OCI-LY3 (cell line): ENCODE results near the gene SPARCL1.

Experiments used
- H2AFZ ChIP-seq: fragments of 200-600, 300-600 bp; shearing (Covaris generic); 2 replicates; pipeline ENCODE4 v1.6.0; 2014; ENCODE audit warnings: antibody characterized with exemption, low read depth, low read length
- H3K27ac ChIP-seq: fragments of 200-600, 300-600 bp; sonication (generic); 2 replicates; pipeline ENCODE4 v1.5.1; 2014; ENCODE audit warnings: mild to moderate bottlenecking, low read length, moderate library complexity, mixed read lengths
- H3K27me3 ChIP-seq: fragments of 200-600, 300-600 bp; sonication (generic); 2 replicates; pipeline ENCODE4 v1.6.1; 2014; ENCODE audit warnings: low read depth, low read length, mixed read lengths
- H3K36me3 ChIP-seq: fragments of 200-600, 300-600 bp; sonication (generic); replicated peaks from 2 replicates; pipeline ENCODE3; 2014; ENCODE audit warnings: low read depth, low read length, mixed read lengths
- H3K4me1 ChIP-seq: fragments of 300-600, 200-600 bp; sonication (generic); 2 replicates; pipeline ENCODE4 v1.6.1; 2014; ENCODE audit warnings: low read length, mixed read lengths
- H3K4me2 ChIP-seq: fragments of 200-600, 300-600 bp; sonication (generic); 2 replicates; pipeline ENCODE4 v1.6.1; 2014; ENCODE audit warnings: low read length, mixed read lengths
- H3K4me3 ChIP-seq: fragments of 300-600, 200-600 bp; sonication (generic); 2 replicates; pipeline ENCODE4 v1.5.1; 2014; ENCODE audit warnings: antibody characterized with exemption, mild to moderate bottlenecking, low read length, moderate library complexity
- H3K79me2 ChIP-seq: fragments of 300-600, 200-600 bp; shearing (Covaris generic); 2 replicates; pipeline ENCODE4 v1.6.1; 2014; ENCODE audit warnings: mild to moderate bottlenecking, low read length, mixed read lengths
- H3K9ac ChIP-seq: fragments of 300-600, 200-600 bp; shearing (Covaris generic); 2 replicates; pipeline ENCODE4 v1.6.0; 2014; ENCODE audit warnings: mild to moderate bottlenecking, low read length, moderate library complexity
- H3K9me3 ChIP-seq: fragments of 200-600, 300-600 bp; shearing (Covaris generic); 2 replicates; pipeline ENCODE4 v1.6.1; 2014; ENCODE audit warnings: low read length, mixed read lengths; ENCODE audit not compliant: insufficient read depth
- H4K20me1 ChIP-seq: fragments of 200-600, 300-600 bp; sonication (generic); 2 replicates; pipeline ENCODE4 v1.6.1; 2016; ENCODE audit warnings: low read length, mixed read lengths; ENCODE audit not compliant: insufficient read depth
- EZH2phosphoT487 ChIP-seq: fragments of 200-600 bp; shearing (Covaris generic); IDR thresholded peaks from 2 replicates; pipeline ENCODE4 v1.6.1; 2018; ENCODE audit warnings: antibody characterized with exemption, mixed run types, low read depth
- TF ChIP-seq, protein P1 (sequence below): fragments of 200-600, 300-600 bp; sonication (generic); IDR thresholded peaks from 2 replicates; pipeline ENCODE4 v1.5.1; 2014; ENCODE audit warnings: antibody characterized with exemption, low read length, low read depth

The SPARCL1 gene

DNA sequence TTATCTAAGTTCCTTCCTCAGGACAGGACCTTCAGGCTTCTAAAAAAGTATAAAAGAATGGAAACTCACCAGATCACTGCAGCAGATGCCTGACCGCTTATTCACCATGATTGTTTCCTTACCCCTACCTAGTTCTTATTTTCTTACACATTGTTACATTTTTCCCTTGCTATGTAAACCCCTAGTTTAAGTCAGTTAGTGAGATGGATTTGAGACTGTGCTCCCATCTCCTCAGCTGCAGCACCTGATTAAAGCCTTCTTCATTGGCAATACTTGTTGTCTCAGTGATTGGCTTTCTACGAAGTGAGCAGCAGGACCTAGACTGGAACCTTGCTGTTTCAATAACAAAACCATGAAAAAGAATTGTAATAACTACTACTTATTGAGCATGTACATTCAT, 4.7 kb downstream of the SPARCL1 start:
- Histone ChIP-seq H3K9ac (no peak overlapping the region), H3K4me3 (no peak overlapping the region), H3K9me3 (0 out of 2 replicates have a peak, but pooled peaks cover 2% of the 10 kb centered on the region), H3K27ac (no peak overlapping the region), H3K4me2 (no peak overlapping the region), H2AFZ (no peak overlapping the region), H3K36me3 (no peaks in the 10 kb centered on the region), H3K79me2 (no peaks in the 10 kb centered on the region), H3K4me1 (no peaks in the 10 kb centered on the region), H3K27me3 (no peaks in the 10 kb centered on the region), H4K20me1 (no peaks in the 10 kb centered on the region)
- TF ChIP-seq, protein P1, sequence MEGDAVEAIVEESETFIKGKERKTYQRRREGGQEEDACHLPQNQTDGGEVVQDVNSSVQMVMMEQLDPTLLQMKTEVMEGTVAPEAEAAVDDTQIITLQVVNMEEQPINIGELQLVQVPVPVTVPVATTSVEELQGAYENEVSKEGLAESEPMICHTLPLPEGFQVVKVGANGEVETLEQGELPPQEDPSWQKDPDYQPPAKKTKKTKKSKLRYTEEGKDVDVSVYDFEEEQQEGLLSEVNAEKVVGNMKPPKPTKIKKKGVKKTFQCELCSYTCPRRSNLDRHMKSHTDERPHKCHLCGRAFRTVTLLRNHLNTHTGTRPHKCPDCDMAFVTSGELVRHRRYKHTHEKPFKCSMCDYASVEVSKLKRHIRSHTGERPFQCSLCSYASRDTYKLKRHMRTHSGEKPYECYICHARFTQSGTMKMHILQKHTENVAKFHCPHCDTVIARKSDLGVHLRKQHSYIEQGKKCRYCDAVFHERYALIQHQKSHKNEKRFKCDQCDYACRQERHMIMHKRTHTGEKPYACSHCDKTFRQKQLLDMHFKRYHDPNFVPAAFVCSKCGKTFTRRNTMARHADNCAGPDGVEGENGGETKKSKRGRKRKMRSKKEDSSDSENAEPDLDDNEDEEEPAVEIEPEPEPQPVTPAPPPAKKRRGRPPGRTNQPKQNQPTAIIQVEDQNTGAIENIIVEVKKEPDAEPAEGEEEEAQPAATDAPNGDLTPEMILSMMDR = no peak
- TF ChIP-seq EZH2phosphoT487 = no peak

DNA sequence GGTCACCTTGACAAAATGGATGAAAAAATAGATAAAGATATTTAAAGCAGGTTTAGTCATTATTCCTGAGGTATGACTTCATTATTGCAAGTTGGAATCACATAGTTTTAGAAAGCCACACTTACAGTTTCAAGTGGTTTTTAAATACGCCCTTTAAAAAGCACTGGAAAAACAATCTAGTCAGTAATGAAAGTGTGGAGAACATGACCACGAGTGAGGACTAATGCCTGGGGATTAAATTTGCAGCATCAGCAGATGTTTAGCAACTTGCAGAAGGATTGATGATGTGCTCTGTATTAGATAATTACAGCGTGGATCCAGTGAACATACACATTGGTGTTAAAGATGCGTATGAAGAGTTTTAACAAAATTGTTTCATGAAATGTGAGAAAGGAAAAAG, 5.9 kb downstream of the SPARCL1 start:
- Histone ChIP-seq H4K20me1 (no peaks in the 10 kb centered on the region), H3K36me3 (no peaks in the 10 kb centered on the region), H3K79me2 (no peaks in the 10 kb centered on the region), H3K4me3 (no peak overlapping the region), H3K27me3 (no peaks in the 10 kb centered on the region), H3K9ac (no peak overlapping the region), H2AFZ (no peak overlapping the region), H3K9me3 (0 out of 2 replicates have a peak, but pooled peaks cover 2% of the 10 kb centered on the region), H3K27ac (no peak overlapping the region), H3K4me2 (no peak overlapping the region), H3K4me1 (no peaks in the 10 kb centered on the region)
- TF ChIP-seq, protein P1 = no peak
- TF ChIP-seq EZH2phosphoT487 = no peak

DNA sequence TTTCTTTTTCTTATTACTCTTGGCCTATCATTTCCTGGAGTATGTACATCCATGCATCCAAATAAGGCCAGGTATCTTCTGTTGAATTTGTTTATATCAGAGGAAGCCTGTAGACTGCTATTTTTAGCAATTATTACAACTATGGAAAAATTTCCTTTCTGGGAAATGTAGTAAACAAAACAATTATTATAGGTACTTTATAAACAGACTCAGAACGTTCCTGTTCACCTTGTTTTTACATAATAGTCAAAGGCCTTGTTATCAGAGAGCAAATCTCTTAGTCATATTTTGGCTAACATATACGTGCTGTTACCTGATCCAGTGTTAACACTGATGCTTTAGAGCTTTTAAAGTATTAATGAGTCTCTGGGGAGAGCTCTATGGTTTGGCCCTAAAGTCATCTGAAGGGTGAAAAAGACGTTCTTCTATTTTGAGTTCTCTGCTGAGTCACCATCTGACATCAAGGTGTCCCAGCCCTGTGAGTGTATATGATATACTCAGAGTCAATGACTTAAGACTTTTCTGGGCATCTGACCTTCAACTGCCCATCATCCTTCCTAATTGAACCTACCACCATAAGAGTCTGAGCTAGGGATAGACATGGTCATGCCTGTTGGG, 7.3 kb downstream of the SPARCL1 start:
- Histone ChIP-seq H3K4me1 (no peaks in the 10 kb centered on the region), H3K79me2 (no peaks in the 10 kb centered on the region), H3K9ac (no peak overlapping the region), H3K9me3 (0 out of 2 replicates have a peak, but pooled peaks cover 2% of the 10 kb centered on the region), H3K36me3 (no peaks in the 10 kb centered on the region), H3K4me3 (no peak overlapping the region), H3K27me3 (no peaks in the 10 kb centered on the region), H2AFZ (no peak overlapping the region), H3K4me2 (no peak overlapping the region), H3K27ac (no peak overlapping the region), H4K20me1 (no peaks in the 10 kb centered on the region)
- TF ChIP-seq, protein P1 = no peak
- no peak for TF ChIP-seq EZH2phosphoT487

DNA sequence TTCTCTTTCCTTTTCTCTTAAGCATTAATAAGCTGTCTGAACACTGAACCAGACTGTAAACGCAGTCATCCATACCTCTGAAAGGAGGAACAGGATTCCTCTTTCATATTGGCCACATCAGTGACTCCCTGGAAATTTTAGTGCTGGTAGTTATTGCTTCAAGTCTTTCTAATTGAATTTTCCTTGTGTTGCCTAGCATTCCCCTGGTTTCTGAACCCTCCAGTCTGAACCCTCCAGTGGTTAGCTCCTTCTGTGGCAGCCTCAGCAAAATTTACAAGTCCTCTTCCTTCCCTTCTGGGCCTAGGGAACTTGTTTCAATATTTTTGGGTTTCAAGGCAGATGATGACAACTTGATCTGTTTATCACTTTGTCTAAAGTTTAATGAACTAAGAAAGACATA, 7.9 kb downstream of the SPARCL1 start:
- H3K27ac ChIP-seq = no peak overlapping the region

More for the DNA sequence above, 7.9 kb downstream of the SPARCL1 start:
- Histone ChIP-seq H3K36me3 (no peaks in the 10 kb centered on the region), H3K27me3 (no peaks in the 10 kb centered on the region), H3K9me3 (0 out of 2 replicates have a peak, but pooled peaks cover 2% of the 10 kb centered on the region), H3K4me3 (no peak overlapping the region), H3K4me1 (no peaks in the 10 kb centered on the region), H4K20me1 (no peaks in the 10 kb centered on the region), H3K4me2 (no peak overlapping the region), H3K9ac (no peak overlapping the region), H3K79me2 (no peaks in the 10 kb centered on the region), H2AFZ (no peak overlapping the region)
- TF ChIP-seq EZH2phosphoT487 = no peak
- TF ChIP-seq, protein P1 = no peak
